GM10248 (cell line): ENCODE data around the gene CYTH3.

Source experiments
- CTCF ChIA-PET: fragments of 300-600 bp; sonication (Branson Sonifier 250); formaldehyde crosslinking; extraction: SDS; loops from one replicate; lab custom pipeline; 2021; ENCODE audit warnings: antibody characterized with exemption; lab: Yijun Ruan, JAX
- POLR2A ChIA-PET: fragments of 350-650 bp; sonication (Branson Sonifier 250); formaldehyde crosslinking; extraction: SDS; loops from one replicate; lab custom pipeline; 2020; ENCODE audit warnings: antibody characterized with exemption; lab: Yijun Ruan, JAX
- DNase-seq: peaks from one replicate; pipeline ENCODE4 v3.0.0; 2012; ENCODE audit errors: extremely low spot score
- CTCF ChIP-seq: IDR thresholded peaks from 2 replicates; pipeline ENCODE4 v1.5.1; 2012; ENCODE audit warnings: mild to moderate bottlenecking, low read depth; ENCODE audit errors: extremely low read depth, missing control alignments, control extremely low read depth

Gene CYTH3

DNA sequence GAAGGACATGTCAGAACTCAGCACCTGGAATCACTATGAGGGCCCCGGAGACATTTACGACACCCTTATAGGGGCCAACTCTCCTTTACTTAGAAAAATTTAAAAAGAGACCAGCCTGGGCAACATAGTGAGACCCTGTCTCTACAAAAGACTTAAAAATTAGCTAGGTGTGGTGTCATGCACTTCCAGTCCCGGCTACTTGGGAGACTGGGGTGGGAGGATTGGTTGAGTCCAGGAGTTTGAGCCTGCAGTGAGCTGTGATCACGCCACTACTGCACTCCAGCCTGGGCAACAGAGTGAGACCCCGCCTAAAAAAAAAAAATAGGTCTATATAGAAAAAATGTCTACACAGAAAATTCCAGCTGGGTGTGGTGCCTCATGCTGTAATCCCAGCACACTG lies 7.5 kb upstream of the CYTH3 start:
- DNase-seq, result no peak
- no peak for TF ChIP-seq CTCF
- ChIA-PET POLR2A (no interaction called here), CTCF (interaction anchor here (1.3 to 1.7 kb wide), 2 partner anchors 18 to 44 kb away, joined by 3 to 6 read pairs; no protein-coding TSS in a partner anchor)

GRCh38 chr7:6279341-6279740 lies 6.9 kb upstream of the CYTH3 start:
- no peak for DNase-seq
- ChIA-PET CTCF (interaction anchor here (1.3 to 1.7 kb wide), 2 partner anchors 17 to 44 kb away, joined by 3 to 6 read pairs; no protein-coding TSS in a partner anchor), POLR2A (no interaction called here)
- no peak for TF ChIP-seq CTCF

DNA sequence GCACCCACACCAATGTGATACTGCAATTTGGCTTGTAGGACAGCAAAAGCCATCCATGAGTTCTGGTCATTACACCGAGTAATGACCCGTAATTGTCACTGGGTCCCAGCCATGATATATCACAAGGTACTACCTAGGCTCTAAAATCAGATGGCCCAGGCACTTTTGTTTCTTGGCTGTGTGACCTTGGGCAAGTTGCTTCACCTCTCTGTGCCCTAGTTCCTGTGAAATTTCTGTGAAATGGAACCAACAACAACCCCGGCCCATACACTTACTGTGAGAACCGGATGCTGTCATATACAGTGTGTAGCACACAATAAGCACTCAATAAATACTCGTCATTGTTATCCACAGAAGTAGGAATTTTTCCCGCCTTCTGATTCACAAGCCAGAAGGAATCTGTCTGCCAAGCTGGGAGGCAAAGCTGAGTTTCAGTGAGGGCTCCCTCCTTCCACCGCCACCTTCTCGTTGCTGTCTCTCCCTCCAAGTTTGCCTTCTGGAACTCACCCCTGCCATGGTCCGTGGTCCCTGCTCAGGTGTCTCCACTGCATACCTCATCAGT lies 6.4 kb upstream of the CYTH3 start:
- DNase-seq, result no peak
- TF ChIP-seq CTCF, result no peak

GRCh38 chr7:6277476-6277875 lies 5.1 kb upstream of the CYTH3 start:
- POLR2A ChIA-PET, result no interaction called here

More for the DNA sequence above, 6.4 kb upstream of the CYTH3 start:
- POLR2A ChIA-PET, result no interaction called here
- CTCF ChIA-PET, result interaction anchor here (1.7 kb wide), 1 partner anchor 45 kb away, joined by 6 read pairs; no protein-coding TSS in a partner anchor

GRCh38 chr7:6276911-6277408 lies 4.5 kb upstream of the CYTH3 start:
- DNase-seq, result no peak
- CTCF ChIA-PET, result interaction anchor here (1.2 to 2.4 kb wide), 3 partner anchors 10 to 73 kb away, joined by 3 to 9 read pairs (median 3); no protein-coding TSS in a partner anchor
- POLR2A ChIA-PET, result no interaction called here

More at GRCh38 chr7:6277476-6277875, 5.1 kb upstream of the CYTH3 start:
- CTCF ChIA-PET, result interaction anchor here (1.2 to 2.4 kb wide), 2 partner anchors 9 to 13 kb away, joined by 3 to 9 read pairs; no protein-coding TSS in a partner anchor
- TF ChIP-seq CTCF, result no peak
- DNase-seq, result no peak

GRCh38 chr7:6274743-6275142 lies 2.3 kb upstream of the CYTH3 start:
- ChIA-PET CTCF (no interaction called here), POLR2A (no interaction called here)
- no peak for DNase-seq
- TF ChIP-seq CTCF, result no peak

More at GRCh38 chr7:6276911-6277408, 4.5 kb upstream of the CYTH3 start:
- TF ChIP-seq CTCF, result no peak
